ENCODE data around the gene TXNDC16. TPM values are rescaled to one million over a fixed set of nuclear protein-coding genes. Genes with fewer than 3 reads are reported as not detected.
"Not testable (repeated sequence)": the region's sequence is repeated elsewhere in the genome, so short reads cannot be mapped to it uniquely, and the experiment has no call there.

Gene TXNDC16
- total RNA-seq, 1 donor from 2014 or later = 6.8 TPM

DNA sequence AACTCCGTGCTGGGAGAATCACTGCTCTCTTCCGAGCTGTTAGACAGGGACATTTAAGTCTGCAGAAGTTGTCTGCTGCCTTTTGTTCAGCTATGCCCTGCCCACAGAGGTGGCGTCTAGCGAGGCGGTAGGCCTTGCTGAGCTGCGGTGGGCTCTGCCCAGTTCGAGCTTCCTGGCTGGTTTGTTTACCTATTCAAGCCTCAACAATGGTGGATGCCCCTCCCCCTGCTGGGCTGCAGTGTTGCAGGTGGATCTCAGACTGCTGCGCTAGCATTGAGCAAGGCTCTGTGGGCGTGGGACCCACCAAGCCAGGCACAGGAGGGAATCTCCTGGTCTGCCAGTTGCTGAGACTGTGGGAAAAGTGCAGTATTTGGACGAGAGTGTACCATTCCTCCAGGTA is 44.0 kb upstream of the TXNDC16 start:
- TF ChIP-seq, protein P1, sequence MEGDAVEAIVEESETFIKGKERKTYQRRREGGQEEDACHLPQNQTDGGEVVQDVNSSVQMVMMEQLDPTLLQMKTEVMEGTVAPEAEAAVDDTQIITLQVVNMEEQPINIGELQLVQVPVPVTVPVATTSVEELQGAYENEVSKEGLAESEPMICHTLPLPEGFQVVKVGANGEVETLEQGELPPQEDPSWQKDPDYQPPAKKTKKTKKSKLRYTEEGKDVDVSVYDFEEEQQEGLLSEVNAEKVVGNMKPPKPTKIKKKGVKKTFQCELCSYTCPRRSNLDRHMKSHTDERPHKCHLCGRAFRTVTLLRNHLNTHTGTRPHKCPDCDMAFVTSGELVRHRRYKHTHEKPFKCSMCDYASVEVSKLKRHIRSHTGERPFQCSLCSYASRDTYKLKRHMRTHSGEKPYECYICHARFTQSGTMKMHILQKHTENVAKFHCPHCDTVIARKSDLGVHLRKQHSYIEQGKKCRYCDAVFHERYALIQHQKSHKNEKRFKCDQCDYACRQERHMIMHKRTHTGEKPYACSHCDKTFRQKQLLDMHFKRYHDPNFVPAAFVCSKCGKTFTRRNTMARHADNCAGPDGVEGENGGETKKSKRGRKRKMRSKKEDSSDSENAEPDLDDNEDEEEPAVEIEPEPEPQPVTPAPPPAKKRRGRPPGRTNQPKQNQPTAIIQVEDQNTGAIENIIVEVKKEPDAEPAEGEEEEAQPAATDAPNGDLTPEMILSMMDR (IDR thresholded peaks at IDR 0.05; ENCODE audit: unreplicated experiment) = no peak
- no peak overlapping the region for H3K4me3 Mint-ChIP-seq (ENCODE audit: unreplicated experiment)
- H3K36me3 Mint-ChIP-seq (ENCODE audit: low read depth, unreplicated experiment) = peaks cover 4% of the 10 kb centered on the region
- no peaks in the 10 kb centered on the region for H3K27me3 Mint-ChIP-seq (ENCODE audit: unreplicated experiment)
- no peak for DNase-seq (ENCODE audit: low spot score)
- no peaks in the 10 kb centered on the region for H3K4me1 Mint-ChIP-seq (ENCODE audit: unreplicated experiment)
- H3K27ac Mint-ChIP-seq (ENCODE audit: unreplicated experiment) = no peak overlapping the region
- peaks cover 5% of the 10 kb centered on the region for H3K9me3 Mint-ChIP-seq (ENCODE audit: unreplicated experiment)

DNA sequence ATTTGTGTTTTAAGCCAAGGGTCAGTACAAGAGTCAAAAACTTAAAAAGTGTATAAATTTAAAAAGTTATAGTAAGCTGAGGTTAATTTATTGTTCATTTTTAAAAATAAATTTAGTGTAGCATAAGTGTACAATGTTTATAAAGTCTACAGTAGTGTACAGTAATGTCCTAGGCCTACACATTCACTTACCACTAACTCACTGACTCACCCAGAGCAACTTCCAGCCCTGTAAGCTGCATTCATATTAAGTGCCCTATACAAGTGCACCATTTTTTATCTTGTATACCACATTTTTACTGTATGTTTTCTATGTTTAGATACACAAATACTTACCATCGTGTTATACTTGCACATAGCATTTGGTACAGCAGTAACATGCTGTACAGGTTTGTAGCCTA is 38.0 kb upstream of the TXNDC16 start:
- DNase-seq (ENCODE audit: low spot score) = no peak
- TF ChIP-seq, protein P1 (IDR thresholded peaks at IDR 0.05; ENCODE audit: unreplicated experiment) = no peak
- no peak overlapping the region for H3K27ac Mint-ChIP-seq (ENCODE audit: unreplicated experiment)
- H3K4me3 Mint-ChIP-seq (ENCODE audit: unreplicated experiment) = no peak overlapping the region
- H3K9me3 Mint-ChIP-seq (ENCODE audit: unreplicated experiment) = peaks cover 2% of the 10 kb centered on the region
- no peaks in the 10 kb centered on the region for H3K36me3 Mint-ChIP-seq (ENCODE audit: low read depth, unreplicated experiment)
- no peaks in the 10 kb centered on the region for H3K4me1 Mint-ChIP-seq (ENCODE audit: unreplicated experiment)
- no peaks in the 10 kb centered on the region for H3K27me3 Mint-ChIP-seq (ENCODE audit: unreplicated experiment)

DNA sequence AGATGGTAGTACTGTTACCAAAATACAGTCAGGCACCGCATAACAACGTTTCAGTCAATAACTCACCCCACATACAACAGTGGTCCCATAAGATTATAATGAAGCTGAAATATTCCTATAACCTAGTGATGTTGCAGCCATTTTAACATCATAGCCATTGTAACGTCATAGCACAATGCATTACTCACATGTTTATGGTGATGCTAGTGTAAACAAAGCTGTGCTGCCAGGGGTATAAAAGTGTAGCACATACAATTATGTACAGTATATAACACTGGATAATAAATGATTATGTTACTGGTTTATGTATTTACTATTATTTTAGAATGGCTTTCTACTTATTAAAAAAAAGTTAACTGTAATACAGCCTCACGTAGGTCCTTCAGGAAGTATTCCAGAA is 37.3 kb upstream of the TXNDC16 start:
- H3K27ac Mint-ChIP-seq (ENCODE audit: unreplicated experiment) = no peak overlapping the region
- H3K27me3 Mint-ChIP-seq (ENCODE audit: unreplicated experiment) = no peaks in the 10 kb centered on the region
- DNase-seq (ENCODE audit: low spot score) = no peak
- no peaks in the 10 kb centered on the region for H3K4me1 Mint-ChIP-seq (ENCODE audit: unreplicated experiment)
- TF ChIP-seq, protein P1 (IDR thresholded peaks at IDR 0.05; ENCODE audit: unreplicated experiment) = no peak
- no peaks in the 10 kb centered on the region for H3K9me3 Mint-ChIP-seq (ENCODE audit: unreplicated experiment)
- H3K36me3 Mint-ChIP-seq (ENCODE audit: low read depth, unreplicated experiment) = no peaks in the 10 kb centered on the region
- H3K4me3 Mint-ChIP-seq (ENCODE audit: unreplicated experiment) = no peak overlapping the region

DNA sequence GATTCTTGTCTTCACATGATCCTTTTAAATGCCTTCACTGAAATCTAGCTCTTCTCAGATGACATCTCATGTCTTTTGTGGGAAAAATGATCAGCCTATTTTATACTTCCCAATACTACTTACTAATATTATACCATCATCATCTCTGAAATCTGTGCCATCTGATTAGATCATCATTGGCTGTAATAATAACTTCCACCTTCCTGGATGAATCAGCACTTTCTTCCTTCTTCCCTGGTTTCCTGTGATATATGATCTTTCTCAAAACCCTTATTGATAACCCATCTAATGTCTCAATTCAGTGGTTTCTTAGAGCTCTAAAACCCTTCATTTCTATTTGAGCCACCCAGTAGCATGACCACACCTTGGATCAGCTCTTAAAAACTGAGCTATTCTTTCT is 31.2 kb upstream of the TXNDC16 start:
- Mint-ChIP-seq H3K4me1 (ENCODE audit: unreplicated experiment) (no peaks in the 10 kb centered on the region), H3K4me3 (ENCODE audit: unreplicated experiment) (no peak overlapping the region), H3K36me3 (ENCODE audit: low read depth, unreplicated experiment) (no peaks in the 10 kb centered on the region), H3K27me3 (ENCODE audit: unreplicated experiment) (no peaks in the 10 kb centered on the region), H3K27ac (ENCODE audit: unreplicated experiment) (no peak overlapping the region), H3K9me3 (ENCODE audit: unreplicated experiment) (no peaks in the 10 kb centered on the region)
- TF ChIP-seq, protein P1 (IDR thresholded peaks at IDR 0.05; ENCODE audit: unreplicated experiment) = no peak
- no peak for DNase-seq (ENCODE audit: low spot score)

DNA sequence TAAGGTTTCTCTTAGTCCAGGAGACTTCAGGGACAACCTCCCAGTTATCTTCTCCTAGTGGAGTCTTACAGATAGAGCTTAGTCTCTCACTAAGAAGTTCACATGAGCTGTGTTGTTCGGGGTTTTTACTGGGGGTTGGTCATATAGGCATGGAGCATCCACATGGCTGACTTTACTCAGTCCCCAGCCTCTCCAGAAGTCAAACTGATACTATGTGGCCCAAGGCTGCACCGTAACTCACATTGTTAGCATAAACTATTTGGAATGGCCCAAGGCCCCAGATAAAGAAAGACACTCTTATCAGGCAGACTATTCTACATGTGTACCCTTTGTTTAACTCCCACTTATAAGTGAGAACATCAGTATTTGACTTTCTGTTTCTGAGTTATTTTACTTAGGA is 23.6 kb upstream of the TXNDC16 start:
- H3K36me3 Mint-ChIP-seq (ENCODE audit: low read depth, unreplicated experiment) = peaks cover 8% of the 10 kb centered on the region
- no peak for DNase-seq (ENCODE audit: low spot score)
- no peak overlapping the region for H3K27ac Mint-ChIP-seq (ENCODE audit: unreplicated experiment)
- H3K27me3 Mint-ChIP-seq (ENCODE audit: unreplicated experiment) = no peaks in the 10 kb centered on the region
- H3K4me1 Mint-ChIP-seq (ENCODE audit: unreplicated experiment) = no peaks in the 10 kb centered on the region
- H3K9me3 Mint-ChIP-seq (ENCODE audit: unreplicated experiment) = peaks cover 4% of the 10 kb centered on the region
- no peak overlapping the region for H3K4me3 Mint-ChIP-seq (ENCODE audit: unreplicated experiment)
- TF ChIP-seq, protein P1 (IDR thresholded peaks at IDR 0.05; ENCODE audit: unreplicated experiment) = no peak

DNA sequence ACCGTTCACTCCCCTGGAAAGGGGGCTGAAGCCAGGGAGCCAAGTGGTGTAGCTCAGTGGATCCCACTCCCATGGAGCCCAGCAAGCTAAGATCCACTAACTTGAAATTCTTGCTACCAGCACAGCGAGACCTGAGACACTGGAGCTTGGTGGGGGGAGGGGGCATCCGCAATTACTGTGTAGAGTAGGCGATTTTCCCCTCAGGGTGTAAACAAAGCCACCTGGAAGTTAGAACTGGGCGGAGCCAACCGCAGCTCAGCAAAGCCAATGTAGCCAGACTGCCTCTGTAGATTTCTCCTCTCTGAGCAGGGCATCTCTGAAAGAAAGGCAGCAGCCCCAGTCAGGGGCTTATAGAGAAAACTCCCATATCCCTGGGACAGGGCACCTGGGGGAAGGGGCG is 16.1 kb upstream of the TXNDC16 start:
- H3K27me3 Mint-ChIP-seq (ENCODE audit: unreplicated experiment); DNase-seq (ENCODE audit: low spot score); H3K4me1 Mint-ChIP-seq (ENCODE audit: unreplicated experiment); H3K27ac Mint-ChIP-seq (ENCODE audit: unreplicated experiment); H3K4me3 Mint-ChIP-seq (ENCODE audit: unreplicated experiment); H3K9me3 Mint-ChIP-seq (ENCODE audit: unreplicated experiment): not testable (repeated sequence)
- peaks cover 27% of the 10 kb centered on the region for H3K36me3 Mint-ChIP-seq (ENCODE audit: low read depth, unreplicated experiment)

Measured in endothelial cell (in vitro differentiated cells).